CD4-positive, alpha-beta T cell treated with Interleukin-15 for 4 hours (primary cell): ENCODE data around the gene RALA.
"Not testable (repeated sequence)": the region's sequence is repeated elsewhere in the genome, so short reads cannot be mapped to it uniquely, and the experiment has no call there.

ENCODE experiments used
- DNase-seq: peaks from one replicate; pipeline ENCODE4 v3.0.0-alpha.2; 2020; ENCODE audit warnings: low spot score

The RALA gene

DNA sequence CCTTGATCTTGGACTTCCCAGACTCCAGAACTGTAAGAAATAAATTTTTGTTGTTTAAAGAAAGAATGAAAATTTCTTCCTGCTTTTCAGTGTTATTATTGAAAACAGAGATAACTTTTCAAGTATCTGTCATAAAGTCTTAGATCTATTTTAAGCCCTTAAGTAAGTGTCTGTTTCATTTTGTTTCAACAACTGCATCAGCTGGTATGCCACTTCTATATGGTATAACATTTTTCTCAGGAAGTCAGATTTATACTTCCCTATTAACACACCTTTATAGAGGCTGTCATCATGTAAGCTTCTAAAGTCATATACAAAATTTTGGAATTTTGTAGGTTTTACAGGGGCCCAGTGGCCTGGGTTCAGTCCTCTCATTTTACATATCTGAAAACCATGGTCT lies 24.4 kb downstream of the RALA start:
- DNase-seq: no peak

- no peak for DNase-seq
These were observed 27.3 kb downstream of the RALA start for GRCh38 chr7:39650676-39651075.

DNA sequence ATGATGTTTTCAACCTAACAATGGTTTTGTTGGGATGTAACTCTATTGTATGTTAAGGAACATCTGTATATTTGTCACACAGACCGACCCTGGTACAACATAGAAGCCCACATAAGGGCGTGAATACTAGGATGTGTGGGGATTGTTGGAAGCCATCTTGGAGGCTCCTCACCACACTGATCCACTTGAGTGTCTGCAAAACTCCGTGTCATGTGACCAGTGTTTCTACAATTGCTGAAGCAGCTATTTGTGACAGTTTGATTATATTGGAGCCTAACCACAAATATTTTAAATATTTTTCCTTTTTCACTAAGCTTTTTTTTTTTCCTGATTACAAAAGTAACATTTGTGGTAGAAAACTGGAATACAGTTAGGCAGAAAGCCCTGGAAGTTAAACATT lies 27.9 kb downstream of the RALA start:
- DNase-seq: no peak

GRCh38 chr7:39656415-39656814 lies 33.0 kb downstream of the RALA start:
- no peak for DNase-seq

DNA sequence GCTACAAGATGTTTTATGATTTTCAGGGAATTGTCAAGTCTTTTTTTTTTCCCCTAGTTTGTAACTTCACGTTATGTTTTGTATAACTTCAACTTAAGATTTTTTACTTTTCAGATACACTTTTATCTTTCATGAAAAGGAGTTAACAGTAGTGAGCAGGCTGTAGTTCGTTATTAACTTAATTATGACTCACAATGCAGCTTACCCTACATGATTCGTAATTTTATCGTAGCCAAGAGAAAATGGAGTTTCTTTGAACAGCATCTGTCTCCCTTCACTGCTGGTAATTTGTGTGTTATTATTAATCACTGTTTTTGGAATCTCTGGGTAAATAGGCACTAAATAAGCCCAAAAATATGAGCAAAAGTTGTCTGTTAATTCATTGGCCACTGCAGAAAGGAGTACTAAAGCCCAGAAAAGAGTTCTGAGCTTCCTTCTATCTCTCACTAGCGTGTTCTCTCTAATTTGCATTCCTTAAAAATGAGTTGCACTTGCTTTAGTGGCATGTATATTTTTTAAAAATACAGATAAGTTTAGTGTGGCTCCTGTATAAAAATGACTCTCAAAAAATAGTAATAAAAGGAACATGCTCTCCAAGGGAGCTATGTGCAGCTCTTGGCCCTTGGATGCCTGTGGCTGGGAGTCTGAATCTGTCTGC lies 36.1 kb downstream of the RALA start:
- DNase-seq: no peak

- DNase-seq: no peak
These were observed 38.6 kb downstream of the RALA start for GRCh38 chr7:39661960-39662359.

- no peak for DNase-seq
These were observed 39.9 kb downstream of the RALA start for GRCh38 chr7:39663263-39663662.

GRCh38 chr7:39664057-39664456 lies 40.7 kb downstream of the RALA start:
- no peak for DNase-seq

DNA sequence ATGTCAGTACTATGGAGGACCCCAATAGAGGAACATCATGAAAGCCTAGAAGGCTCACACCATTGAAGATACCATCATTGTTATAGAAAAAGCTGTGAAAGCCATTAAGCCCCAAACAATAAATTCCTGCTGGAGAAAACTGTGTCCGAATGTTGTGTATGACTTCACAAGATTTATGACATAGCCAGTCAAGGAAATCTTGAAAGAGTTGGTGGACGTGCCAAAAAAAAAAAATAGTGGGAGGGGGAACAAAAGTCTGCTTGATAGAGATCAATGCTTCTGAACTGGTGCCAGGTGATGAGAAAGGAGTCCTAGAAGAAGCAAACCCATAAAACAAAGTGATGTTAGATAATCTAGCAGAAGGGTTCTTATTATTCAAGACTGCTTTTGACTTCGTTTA lies 41.2 kb downstream of the RALA start:
- DNase-seq: no peak

DNA sequence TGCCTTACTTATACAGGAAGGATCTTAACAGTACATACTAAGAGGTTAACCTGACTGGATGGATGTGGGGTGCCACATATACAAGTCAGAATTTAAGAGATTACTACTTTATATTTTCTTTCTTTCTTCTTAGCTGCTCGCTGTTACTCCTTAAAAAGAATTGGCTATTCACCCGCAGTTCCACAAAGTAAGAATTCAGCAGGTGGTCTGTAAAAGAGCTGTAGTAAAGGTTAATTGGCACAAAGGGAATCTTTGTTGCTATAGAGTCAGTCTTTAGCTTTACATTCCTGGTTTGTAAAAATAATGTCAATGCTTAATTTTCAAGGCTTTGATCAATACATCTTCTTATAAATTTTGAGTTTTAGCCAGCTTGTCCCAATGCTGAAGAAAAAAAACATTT lies 43.2 kb downstream of the RALA start:
- DNase-seq: no peak

GRCh38 chr7:39667341-39667923 lies 44.1 kb downstream of the RALA start:
- no peak for DNase-seq

GRCh38 chr7:39668280-39668679 lies 44.9 kb downstream of the RALA start:
- DNase-seq: not testable (repeated sequence)

GRCh38 chr7:39670052-39670451 lies 46.7 kb downstream of the RALA start:
- DNase-seq: no peak

- no peak for DNase-seq
These were observed 47.6 kb downstream of the RALA start for GRCh38 chr7:39670934-39671333.

GRCh38 chr7:39672176-39672575 lies 48.8 kb downstream of the RALA start:
- no peak for DNase-seq

- no peak for DNase-seq
These were observed 50.5 kb downstream of the RALA start for GRCh38 chr7:39673868-39674267.

DNA sequence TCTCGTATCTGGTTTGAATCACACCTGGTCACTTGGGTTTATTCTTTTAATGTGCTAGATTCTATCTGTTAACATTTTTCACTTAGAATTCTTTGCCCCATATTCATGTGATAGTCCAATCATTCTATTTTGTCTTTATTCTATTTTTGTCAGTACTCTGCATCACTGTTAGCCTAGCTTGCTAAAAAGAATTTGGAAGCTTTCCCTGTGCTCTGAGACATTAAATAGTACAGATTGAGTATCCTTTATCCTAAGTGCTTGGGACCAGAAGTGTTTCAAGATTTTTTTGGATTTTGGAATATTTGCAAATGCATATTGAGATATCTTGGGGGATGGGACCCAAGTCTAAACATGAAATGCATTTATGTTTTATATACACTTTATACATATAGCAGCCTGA lies 51.0 kb downstream of the RALA start:
- no peak for DNase-seq

GRCh38 chr7:39676346-39676745 lies 53.0 kb downstream of the RALA start:
- DNase-seq: no peak

DNA sequence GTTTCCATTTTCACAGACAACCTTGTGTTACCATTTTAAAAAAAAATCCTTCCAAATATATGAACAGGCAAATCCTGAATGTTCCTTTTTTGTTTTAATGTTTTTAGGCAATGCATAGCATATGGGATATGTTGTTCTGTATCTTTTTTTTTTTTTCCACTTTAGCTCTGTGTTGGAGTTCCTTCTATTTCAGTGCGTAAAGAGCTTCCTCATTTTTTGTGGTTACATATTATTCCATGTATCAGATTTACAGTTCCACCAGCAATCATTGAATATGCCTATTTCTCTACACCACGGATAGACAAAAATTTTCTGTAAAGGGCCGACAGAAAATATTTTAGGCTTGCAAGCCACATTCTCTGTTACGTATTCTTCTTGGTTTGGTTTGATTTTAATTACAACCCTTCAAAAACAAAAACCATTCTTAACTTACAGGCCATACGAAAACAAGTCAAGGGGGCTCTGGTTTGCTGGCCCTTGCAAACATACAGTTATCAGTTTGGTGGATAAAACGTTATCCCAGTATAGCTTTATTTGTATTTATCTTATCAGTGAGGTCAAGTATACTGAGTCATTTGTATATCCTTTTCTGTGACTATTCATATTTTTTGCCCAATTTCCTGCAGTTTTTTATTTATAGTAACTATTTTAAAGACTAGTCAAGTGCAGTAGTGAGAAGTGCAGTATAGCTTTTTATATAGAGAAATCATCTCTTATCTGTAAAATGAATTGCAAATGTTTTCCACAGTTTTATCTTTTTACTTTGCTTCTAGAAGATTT lies 55.7 kb downstream of the RALA start:
- DNase-seq: no peak

DNA sequence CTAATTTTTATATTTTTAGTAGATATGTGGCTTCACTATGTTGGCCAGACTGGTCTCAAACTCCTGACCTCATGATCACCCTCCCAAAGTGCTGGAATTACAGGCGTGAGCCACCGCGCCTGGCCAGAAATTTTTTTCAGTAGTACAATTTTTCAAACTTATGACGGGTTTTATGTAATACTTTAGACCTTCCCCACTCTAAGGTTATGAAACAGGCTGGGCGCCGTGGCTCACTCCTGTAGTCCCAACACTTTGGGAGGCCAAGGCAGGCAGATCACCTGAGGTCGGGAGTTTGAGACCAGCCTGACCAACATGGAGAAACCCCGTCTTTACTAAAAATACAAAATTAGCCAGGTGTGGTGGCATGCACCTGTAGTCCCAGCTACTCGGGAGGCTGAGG lies 56.5 kb downstream of the RALA start:
- DNase-seq: not testable (repeated sequence)

- DNase-seq: no peak
These were observed 58.6 kb downstream of the RALA start for GRCh38 chr7:39681887-39682441.

DNA sequence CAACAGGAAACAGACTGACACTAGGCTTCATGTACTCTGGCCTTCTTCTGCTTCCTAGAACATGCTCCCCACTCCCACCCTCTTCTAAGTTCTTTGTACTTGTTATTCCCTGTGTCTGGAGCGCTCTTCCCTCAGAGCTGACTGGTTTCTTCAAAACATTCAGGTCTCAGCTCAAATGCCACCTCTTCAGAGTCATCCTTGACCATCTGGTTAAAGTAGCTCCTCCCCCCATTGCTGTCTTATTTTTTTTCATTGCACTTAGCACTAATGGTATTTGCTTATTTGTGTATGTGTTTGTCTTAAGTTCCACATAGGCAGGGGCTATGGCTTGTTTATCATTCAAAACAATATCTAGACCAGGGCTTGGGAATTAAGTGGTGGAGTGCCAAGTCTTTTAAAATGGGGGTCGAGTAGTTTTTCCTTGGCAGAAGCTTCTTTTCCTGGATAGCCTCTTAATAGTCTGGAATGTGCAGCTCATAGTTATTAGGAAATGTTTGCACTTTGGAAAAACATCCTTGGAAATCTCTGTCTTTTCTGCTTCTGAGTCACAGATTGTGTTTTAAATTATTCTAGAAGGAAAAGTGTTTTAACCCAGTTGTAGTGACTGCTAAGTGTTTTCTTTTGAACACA lies 60.0 kb downstream of the RALA start:
- no peak for DNase-seq
